ENCODE results near the gene KRT17. TPM values are rescaled to one million over a fixed set of nuclear protein-coding genes. Genes with fewer than 3 reads are reported as not detected.

The KRT17 gene
- total RNA-seq, 1 donor from 2014 or later = not detected

GRCh38 chr17:41654678-41655607 is 30.6 kb upstream of the KRT17 start:
- Mint-ChIP-seq H3K4me1 (peaks cover 5% of the 10 kb centered on the region), H3K9me3 (no peaks in the 10 kb centered on the region), H3K36me3 (no peaks in the 10 kb centered on the region), H3K27me3 (ENCODE audit: insufficient read depth, low read depth) (peaks cover 11% of the 10 kb centered on the region), H3K27ac (peak overlapping the region; percentile 76), H3K4me3 (no peak overlapping the region)
- no peaks in the 10 kb centered on the region for H3F3A ChIP-seq (ENCODE audit: low read depth)
- H3K27me3 ChIP-seq = no peaks in the 10 kb centered on the region
- no peak for TF ChIP-seq EZH2phosphoT487 (IDR thresholded peaks at IDR 0.05)
- TF ChIP-seq, protein P1, sequence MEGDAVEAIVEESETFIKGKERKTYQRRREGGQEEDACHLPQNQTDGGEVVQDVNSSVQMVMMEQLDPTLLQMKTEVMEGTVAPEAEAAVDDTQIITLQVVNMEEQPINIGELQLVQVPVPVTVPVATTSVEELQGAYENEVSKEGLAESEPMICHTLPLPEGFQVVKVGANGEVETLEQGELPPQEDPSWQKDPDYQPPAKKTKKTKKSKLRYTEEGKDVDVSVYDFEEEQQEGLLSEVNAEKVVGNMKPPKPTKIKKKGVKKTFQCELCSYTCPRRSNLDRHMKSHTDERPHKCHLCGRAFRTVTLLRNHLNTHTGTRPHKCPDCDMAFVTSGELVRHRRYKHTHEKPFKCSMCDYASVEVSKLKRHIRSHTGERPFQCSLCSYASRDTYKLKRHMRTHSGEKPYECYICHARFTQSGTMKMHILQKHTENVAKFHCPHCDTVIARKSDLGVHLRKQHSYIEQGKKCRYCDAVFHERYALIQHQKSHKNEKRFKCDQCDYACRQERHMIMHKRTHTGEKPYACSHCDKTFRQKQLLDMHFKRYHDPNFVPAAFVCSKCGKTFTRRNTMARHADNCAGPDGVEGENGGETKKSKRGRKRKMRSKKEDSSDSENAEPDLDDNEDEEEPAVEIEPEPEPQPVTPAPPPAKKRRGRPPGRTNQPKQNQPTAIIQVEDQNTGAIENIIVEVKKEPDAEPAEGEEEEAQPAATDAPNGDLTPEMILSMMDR (IDR thresholded peaks at IDR 0.05) = no peak
- no peak for TF ChIP-seq EZH2 (IDR thresholded peaks at IDR 0.05)
- H3K9ac ChIP-seq = no peak overlapping the region
- no peaks in the 10 kb centered on the region for H3K9me3 ChIP-seq (ENCODE audit: low read depth)
- no peaks in the 10 kb centered on the region for H3K79me2 ChIP-seq (ENCODE audit: low read depth)
- H3K4me3 ChIP-seq = no peak overlapping the region
- no peak for DNase-seq (ENCODE audit: low spot score)
- no peak overlapping the region for H3K27ac ChIP-seq
- H3K36me3 ChIP-seq = no peaks in the 10 kb centered on the region
- peak overlapping the region; percentile 89 for H2AFZ ChIP-seq (replicated peaks)
- H3K4me1 ChIP-seq = peaks cover 13% of the 10 kb centered on the region
- no peaks in the 10 kb centered on the region for H4K20me1 ChIP-seq (ENCODE audit: low read depth)
- no peak overlapping the region for H3K4me2 ChIP-seq

- no peak overlapping the region for H3K27ac Mint-ChIP-seq
Observed at GRCh38 chr17:41653892-41654677, 29.7 kb upstream of the KRT17 start.

GRCh38 chr17:41653421-41653820 is 29.0 kb upstream of the KRT17 start:
- Histone ChIP-seq H3F3A (ENCODE audit: low read depth) (peaks cover 4% of the 10 kb centered on the region), H3K27ac (no peak overlapping the region), H3K4me2 (no peak overlapping the region), H3K9me3 (ENCODE audit: low read depth) (no peaks in the 10 kb centered on the region), H3K27me3 (no peaks in the 10 kb centered on the region), H3K4me3 (no peak overlapping the region), H2AFZ (replicated peaks) (no peak overlapping the region), H3K36me3 (no peaks in the 10 kb centered on the region), H3K4me1 (peaks cover 13% of the 10 kb centered on the region), H4K20me1 (ENCODE audit: low read depth) (no peaks in the 10 kb centered on the region), H3K9ac (no peak overlapping the region), H3K79me2 (ENCODE audit: low read depth) (no peaks in the 10 kb centered on the region)
- Mint-ChIP-seq H3K9me3 (no peaks in the 10 kb centered on the region), H3K4me3 (no peak overlapping the region), H3K27ac (no peak overlapping the region), H3K36me3 (no peaks in the 10 kb centered on the region), H3K27me3 (ENCODE audit: insufficient read depth, low read depth) (peaks cover 11% of the 10 kb centered on the region), H3K4me1 (peaks cover 8% of the 10 kb centered on the region)
- TF ChIP-seq EZH2 (IDR thresholded peaks at IDR 0.05) = no peak
- TF ChIP-seq, protein P1 (IDR thresholded peaks at IDR 0.05) = no peak
- TF ChIP-seq EZH2phosphoT487 (IDR thresholded peaks at IDR 0.05) = no peak
- no peak for DNase-seq (ENCODE audit: low spot score)

More at GRCh38 chr17:41653892-41654677, 29.7 kb upstream of the KRT17 start:
- Histone ChIP-seq H3F3A (ENCODE audit: low read depth) (no peaks in the 10 kb centered on the region), H2AFZ (replicated peaks) (no peak overlapping the region), H3K9me3 (ENCODE audit: low read depth) (no peaks in the 10 kb centered on the region), H3K27ac (no peak overlapping the region), H3K79me2 (ENCODE audit: low read depth) (no peaks in the 10 kb centered on the region), H4K20me1 (ENCODE audit: low read depth) (no peaks in the 10 kb centered on the region), H3K4me2 (no peak overlapping the region), H3K4me3 (no peak overlapping the region), H3K4me1 (peaks cover 13% of the 10 kb centered on the region), H3K36me3 (no peaks in the 10 kb centered on the region), H3K9ac (no peak overlapping the region), H3K27me3 (no peaks in the 10 kb centered on the region)
- DNase-seq (ENCODE audit: low spot score) = no peak
- TF ChIP-seq EZH2 (IDR thresholded peaks at IDR 0.05) = no peak
- TF ChIP-seq EZH2phosphoT487 (IDR thresholded peaks at IDR 0.05) = no peak
- TF ChIP-seq, protein P1 (IDR thresholded peaks at IDR 0.05) = no peak
- Mint-ChIP-seq H3K27me3 (ENCODE audit: insufficient read depth, low read depth) (peaks cover 11% of the 10 kb centered on the region), H3K4me3 (no peak overlapping the region), H3K4me1 (peaks cover 5% of the 10 kb centered on the region), H3K36me3 (no peaks in the 10 kb centered on the region), H3K9me3 (no peaks in the 10 kb centered on the region)

Data from neural progenitor cell (in vitro differentiated cells).